T-cell (primary cell): ENCODE results near the gene ARSG. TPM values are rescaled to one million over a fixed set of nuclear protein-coding genes. Genes with fewer than 3 reads are reported as not detected.

ENCODE experiments used
- ATAC-seq, 4 experiments: fragments of 200-7000 bp in 3 of 4; fragments of 150-1000 bp in 1 of 4; cut with Tn5 transposase; replicated peaks in 1 of 4; 1 replicate in 3 of 4; 2 replicates in 1 of 4; pipeline ENCODE4 v1.10.0; 2021; ENCODE audit warnings: moderate library complexity in 3 of 4, mild to moderate bottlenecking in 2 of 4, moderate number of reproducible peaks in 1 of 4
- CTCF ChIA-PET, 2 donors: fragments of 300-600 bp; sonication (Branson Sonifier 250); formaldehyde crosslinking; loops; one replicate each; lab custom pipeline; 2022; ENCODE audit warnings: antibody characterized with exemption in 2 of 2; lab: Charles Lee
- POLR2A ChIA-PET, 2 donors: fragments of 300-600 bp; sonication (Branson Sonifier 250); formaldehyde crosslinking; loops; one replicate each; lab custom pipeline; 2022; ENCODE audit warnings: antibody characterized with exemption in 2 of 2; lab: Charles Lee
- DNase-seq, 35 experiments: peaks; one replicate each; pipeline versions ENCODE4 v3.0.0 to v3.0.0-alpha.2; 2013 to 2023
- H3K27ac ChIP-seq: one replicate; pipeline ENCODE4 v1.5.1; 2013; ENCODE audit warnings: low read length
- H3K27me3 ChIP-seq, 2 experiments: replicated peaks in 1 of 2; 1 replicate in 1 of 2; 2 replicates in 1 of 2; pipeline versions ENCODE4 v1.6.1 to v1.7.0; 2013; ENCODE audit warnings: low read length in 1 of 2, mixed read lengths in 1 of 2; ENCODE audit not compliant: control insufficient read depth in 2 of 2, insufficient read depth in 2 of 2; ENCODE audit errors: extremely low read depth in 1 of 2
- H3K36me3 ChIP-seq, 2 donors: 1 replicate in 1 of 2; 2 replicates in 1 of 2; pipeline versions ENCODE4 v1.6.1 to v1.7.0; 2013; ENCODE audit warnings: low read length in 1 of 2; ENCODE audit not compliant: control insufficient read depth in 2 of 2, insufficient read depth in 1 of 2; ENCODE audit errors: extremely low read depth in 1 of 2
- H3K4me1 ChIP-seq, 2 experiments: 1 replicate in 1 of 2; 2 replicates in 1 of 2; pipeline versions ENCODE4 v1.6.1 to v1.7.0; 2013; ENCODE audit warnings: low read length in 2 of 2, mixed read lengths in 1 of 2; ENCODE audit not compliant: insufficient read depth in 2 of 2, control insufficient read depth in 1 of 2; ENCODE audit errors: extremely low read depth in 1 of 2
- H3K4me3 ChIP-seq, 2 donors: 1 replicate in 1 of 2; 2 replicates in 1 of 2; pipeline versions ENCODE4 v1.5.1 to v1.7.0; 2013; ENCODE audit warnings: mild to moderate bottlenecking in 2 of 2, low read length in 1 of 2, moderate library complexity in 1 of 2; ENCODE audit not compliant: control insufficient read depth in 1 of 2; ENCODE audit errors: extremely low read depth in 1 of 2
- H3K9me3 ChIP-seq: 2 replicates; pipeline ENCODE4 v1.7.0; 2013
- H3K27ac Mint-ChIP-seq, 2 donors: one replicate each; pipeline ENCODE4 v1.8.0; 2020 to 2021; ENCODE audit warnings: mild to moderate bottlenecking in 2 of 2, mixed read lengths in 2 of 2
- H3K27me3 Mint-ChIP-seq, 2 donors: one replicate each; pipeline ENCODE4 v1.8.0; 2021 to 2022; ENCODE audit warnings: mixed read lengths in 2 of 2
- H3K36me3 Mint-ChIP-seq: one replicate; pipeline ENCODE4 v1.8.0; 2021; ENCODE audit warnings: mixed read lengths
- H3K4me1 Mint-ChIP-seq, 3 donors: one replicate each; pipeline ENCODE4 v1.8.0; 2020 to 2022; ENCODE audit warnings: mixed read lengths in 3 of 3, mild to moderate bottlenecking in 1 of 3
- H3K4me3 Mint-ChIP-seq, 3 donors: one replicate each; pipeline ENCODE4 v1.8.0; 2020 to 2022; ENCODE audit warnings: mild to moderate bottlenecking in 3 of 3, mixed read lengths in 3 of 3, moderate library complexity in 3 of 3
- H3K9me3 Mint-ChIP-seq, 3 donors: one replicate each; pipeline ENCODE4 v1.8.0; 2020 to 2022; ENCODE audit warnings: mixed read lengths in 3 of 3
- WGBS: methylation state at CpG from one replicate; pipeline ENCODE4 v1.1.5; 2013; ENCODE audit warnings: missing lambda C conversion rate; ENCODE audit not compliant: insufficient coverage; 5-methylcytosine and 5-hydroxymethylcytosine counted together
- total RNA-seq, 35 experiments: library from RNA in 6 of 35; stranded (reverse) in 6 of 35; fragments of 120-200 nt in 1 of 35; gene quantifications; one replicate each; pipeline versions ENCODE4 v1.2.1 to v1.2.4 and lab custom pipeline; 2013 to 2026

The ARSG gene
- total RNA-seq, 5 donors from 2014 or later (not counting 1 experiment from before 2014, with no cell fraction given): 14.5 to 22.9 (median 17.8) TPM

DNA sequence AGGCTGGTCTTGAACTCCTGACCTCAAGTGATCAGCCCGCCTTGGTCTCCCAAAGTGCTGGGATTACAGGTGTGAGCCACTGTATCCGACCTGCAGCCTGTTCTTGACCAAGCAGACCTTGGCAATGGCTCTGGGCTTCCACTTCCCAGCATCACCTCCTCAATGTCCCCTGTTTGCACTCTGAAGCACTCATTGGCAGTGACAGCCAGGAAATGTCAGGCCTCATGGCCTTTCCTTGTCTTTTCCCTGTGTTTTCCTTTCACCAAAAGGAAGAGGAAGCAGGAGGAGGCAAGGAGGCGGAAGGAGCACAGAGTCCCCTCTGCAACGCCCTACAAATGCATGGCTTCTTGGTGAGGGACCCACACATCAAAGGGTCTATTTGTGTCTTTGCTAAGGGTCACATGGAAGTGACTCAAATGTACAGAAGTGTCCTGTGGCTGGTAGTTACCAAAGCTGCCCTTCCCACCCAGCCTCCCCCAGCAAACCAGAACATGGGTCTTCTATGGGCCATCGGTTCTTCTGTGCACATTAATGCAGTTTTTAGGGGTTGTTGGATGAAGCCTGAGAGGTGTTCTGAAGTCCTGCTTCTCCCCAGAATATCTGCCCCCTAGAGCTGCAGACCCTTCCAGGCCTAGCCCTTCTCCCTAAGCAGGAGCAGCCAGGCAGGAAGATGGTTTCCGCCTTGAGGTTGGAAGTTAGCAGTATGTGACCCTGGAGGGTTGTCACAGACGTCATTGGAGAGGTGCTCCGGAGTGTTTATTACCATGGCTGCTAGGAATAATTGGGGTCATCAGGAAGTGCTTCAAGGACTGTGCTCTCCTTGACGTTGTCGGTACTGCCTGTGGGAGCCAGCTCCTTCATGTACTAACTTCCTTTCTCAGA, 105.2 kb downstream of the ARSG start:
- Histone ChIP-seq H3K27me3 (no peaks in the 10 kb centered on the region), H3K27ac (no peak overlapping the region), H3K4me3 (no peak overlapping the region), H3K9me3 (no peaks in the 10 kb centered on the region), H3K36me3 (no peaks in the 10 kb centered on the region), H3K4me1 (peaks cover 25 to 28% of the 10 kb centered on the region in 2 experiments)
- CTCF ChIA-PET: interaction anchor here in 1 of 2 donors (0.6 to 1.1 kb wide), 3 partner anchors 40 to 213 kb away, joined by 3 read pairs; no protein-coding TSS in a partner anchor
- Mint-ChIP-seq H3K27ac (peak overlapping the region in 1 of 2 donors; percentile 68), H3K4me1 (peaks cover 29 to 37% (median 30%) of the 10 kb centered on the region in 3 donors), H3K27me3 (no peaks in the 10 kb centered on the region), H3K9me3 (peaks cover 3 to 5% (median 3%) of the 10 kb centered on the region in 3 donors), H3K4me3 (no peak overlapping the region), H3K36me3 (peaks cover 9% of the 10 kb centered on the region)
- POLR2A ChIA-PET: interaction anchor here in 1 of 2 donors (0.7 kb wide), 1 partner anchor 11 kb away, joined by 3 read pairs; no protein-coding TSS in a partner anchor
- DNase-seq (peak in 6 of 35 experiments; percentile 7 to 22 (median 13)), ATAC-seq (peak in 1 of 4 experiments; percentile 24)
- WGBS: 94% methylated on average over 5 of the region's 10 CpGs

DNA sequence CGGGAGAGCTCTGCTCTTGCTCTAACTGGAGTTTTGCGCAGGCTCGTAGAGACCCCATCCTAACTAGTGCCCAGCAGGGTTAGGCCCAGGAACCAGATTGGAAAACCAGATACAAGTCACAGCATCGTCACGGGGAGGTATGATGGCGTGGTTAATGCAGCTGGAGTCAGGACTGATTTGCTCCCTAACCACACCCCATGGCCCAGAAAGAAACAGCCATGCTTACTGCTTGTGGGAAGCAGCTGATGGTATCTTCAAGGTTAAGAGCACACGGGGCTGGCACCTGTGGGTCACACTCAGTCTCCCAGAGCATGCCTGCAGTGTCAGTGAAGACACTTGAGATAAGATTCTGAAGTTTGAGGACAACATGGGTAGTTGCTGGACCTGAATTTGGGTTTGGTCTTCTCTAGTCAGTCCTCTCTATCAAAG, 105.8 kb downstream of the ARSG start:
- peak in 1 of 4 experiments; percentile 53 for ATAC-seq
- ChIA-PET POLR2A (no interaction called here), CTCF (interaction anchor here in 1 of 2 donors (0.6 to 1.1 kb wide), 3 partner anchors 39 to 213 kb away, joined by 3 read pairs; no protein-coding TSS in a partner anchor)
- H3K4me3 ChIP-seq: no peak overlapping the region
- no peaks in the 10 kb centered on the region for H3K9me3 ChIP-seq
- H3K4me3 Mint-ChIP-seq: no peak overlapping the region
- peaks cover 3 to 5% (median 3%) of the 10 kb centered on the region in 3 donors for H3K9me3 Mint-ChIP-seq
- peaks cover 25 to 28% of the 10 kb centered on the region in 2 experiments for H3K4me1 ChIP-seq
- no peak overlapping the region for H3K27ac ChIP-seq
- peak overlapping the region; percentile 65 to 68 for H3K27ac Mint-ChIP-seq
- peaks cover 29 to 37% (median 30%) of the 10 kb centered on the region in 3 donors for H3K4me1 Mint-ChIP-seq
- DNase-seq: peak in 3 of 35 experiments; percentile 11 to 28 (median 14)
- H3K36me3 Mint-ChIP-seq: peaks cover 12% of the 10 kb centered on the region
- no peaks in the 10 kb centered on the region for H3K36me3 ChIP-seq
- WGBS: 50% methylated on average over 1 of the region's 7 CpGs
- H3K27me3 Mint-ChIP-seq: no peaks in the 10 kb centered on the region
- no peaks in the 10 kb centered on the region for H3K27me3 ChIP-seq

DNA sequence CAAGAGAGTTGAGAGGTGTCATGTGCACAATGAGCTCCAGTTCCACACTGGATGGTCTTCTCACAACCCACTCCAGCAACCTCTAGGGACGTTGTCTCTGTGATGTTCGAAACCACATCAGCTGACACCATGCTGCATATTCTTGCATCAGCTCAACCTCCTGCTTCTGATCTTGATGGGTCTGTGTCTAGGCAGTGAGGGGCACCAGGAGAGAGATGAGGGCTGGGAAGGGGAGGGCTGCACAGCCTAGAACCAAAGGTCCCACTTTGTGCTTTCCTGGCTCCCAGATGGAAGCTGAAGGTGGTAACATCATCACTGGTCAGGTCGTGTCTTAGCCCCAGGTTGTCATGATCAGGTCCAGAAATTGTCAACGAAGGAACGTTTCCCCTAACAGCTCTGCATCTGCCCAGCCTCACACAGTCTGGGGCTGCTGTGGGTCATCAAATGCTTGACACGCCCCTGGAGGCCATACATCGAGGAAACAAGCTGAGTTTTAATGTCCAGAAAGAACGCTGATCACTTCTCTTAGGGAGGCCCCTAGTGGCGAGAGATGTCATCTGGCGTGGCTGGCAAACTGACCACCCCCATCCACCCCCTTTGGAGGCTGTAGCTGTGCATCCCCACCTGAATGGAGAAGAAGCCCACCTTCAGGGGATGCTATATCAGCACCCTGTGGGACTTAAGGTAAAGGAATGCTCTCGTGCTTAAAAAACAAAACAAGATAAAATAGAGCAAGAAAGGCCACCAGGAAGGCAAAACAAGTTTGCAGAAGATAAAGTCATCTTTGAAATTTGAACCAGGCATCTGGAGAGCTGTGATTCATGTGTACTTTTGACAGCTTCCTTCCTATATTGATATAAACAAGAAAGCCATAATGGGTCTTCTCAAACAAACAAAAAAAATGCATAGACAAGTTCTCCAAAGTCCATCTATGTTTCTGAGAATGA, 107.7 kb downstream of the ARSG start:
- Mint-ChIP-seq H3K4me1 (peaks cover 29 to 37% (median 30%) of the 10 kb centered on the region in 3 donors), H3K27me3 (no peaks in the 10 kb centered on the region), H3K4me3 (no peak overlapping the region), H3K9me3 (peaks cover 3 to 5% (median 3%) of the 10 kb centered on the region in 3 donors), H3K36me3 (peaks cover 19% of the 10 kb centered on the region), H3K27ac (peak overlapping the region; percentile 52 to 66)
- no peaks in the 10 kb centered on the region for H3K9me3 ChIP-seq
- no peaks in the 10 kb centered on the region for H3K36me3 ChIP-seq
- WGBS: 18% methylated on average over 5 of the region's 11 CpGs
- ATAC-seq: peak in 3 of 4 experiments; percentile 35 to 64 (median 39)
- peaks cover 25 to 28% of the 10 kb centered on the region in 2 experiments for H3K4me1 ChIP-seq
- no peaks in the 10 kb centered on the region for H3K27me3 ChIP-seq
- peak in 5 of 35 experiments; percentile 10 to 37 (median 27) for DNase-seq
- POLR2A ChIA-PET: interaction anchor here (0.5 to 0.6 kb wide), 3 partner anchors 33 to 72 kb away, joined by 3 to 4 read pairs (median 4); no protein-coding TSS in a partner anchor
- no peak overlapping the region for H3K4me3 ChIP-seq
- H3K27ac ChIP-seq: no peak overlapping the region
- CTCF ChIA-PET: interaction anchor here (0.5 to 1.2 kb wide), 4 partner anchors 33 to 420 kb away, joined by 3 to 5 read pairs (median 3); no protein-coding TSS in a partner anchor

- ATAC-seq (peak; percentile 35 to 71 (median 62)), DNase-seq (peak in 3 of 35 experiments; percentile 12 to 15 (median 12))
- WGBS: 38% methylated on average over 5 of the region's 19 CpGs
- Histone ChIP-seq H3K27me3 (no peaks in the 10 kb centered on the region), H3K4me1 (peaks cover 25 to 28% of the 10 kb centered on the region in 2 experiments), H3K4me3 (no peak overlapping the region), H3K9me3 (no peaks in the 10 kb centered on the region), H3K36me3 (no peaks in the 10 kb centered on the region), H3K27ac (no peak overlapping the region)
- POLR2A ChIA-PET: no interaction called here
- H3K4me3 Mint-ChIP-seq: peak overlapping the region in 1 of 3 donors; percentile 17
- CTCF ChIA-PET: interaction anchor here in 1 of 2 donors (0.5 kb wide), 1 partner anchor 421 kb away, joined by 5 read pairs; no protein-coding TSS in a partner anchor
- peaks cover 23% of the 10 kb centered on the region for H3K36me3 Mint-ChIP-seq
- peak overlapping the region; percentile 39 to 66 for H3K27ac Mint-ChIP-seq
- H3K9me3 Mint-ChIP-seq: peaks cover under 1 to 10% (median 2%) of the 10 kb centered on the region in 3 donors
- peaks cover 29 to 37% (median 30%) of the 10 kb centered on the region in 3 donors for H3K4me1 Mint-ChIP-seq
- no peaks in the 10 kb centered on the region for H3K27me3 Mint-ChIP-seq
Observed at GRCh38 chr17:68399638-68400403, 108.5 kb downstream of the ARSG start.

GRCh38 chr17:68400404-68400735, 109.1 kb downstream of the ARSG start:
- peaks cover 25 to 28% of the 10 kb centered on the region in 2 experiments for H3K4me1 ChIP-seq
- peaks cover 24% of the 10 kb centered on the region for H3K36me3 Mint-ChIP-seq
- H3K9me3 Mint-ChIP-seq: peaks cover 0 to 14% (median 2%) of the 10 kb centered on the region in 3 donors
- peaks cover 29 to 37% (median 30%) of the 10 kb centered on the region in 3 donors for H3K4me1 Mint-ChIP-seq
- no peak overlapping the region for H3K4me3 ChIP-seq
- peak overlapping the region; percentile 39 to 66 for H3K27ac Mint-ChIP-seq
- H3K36me3 ChIP-seq: no peaks in the 10 kb centered on the region
- ATAC-seq (no peak), DNase-seq (no peak)
- H3K4me3 Mint-ChIP-seq: peak overlapping the region in 1 of 3 donors; percentile 17
- POLR2A ChIA-PET: no interaction called here
- no peak overlapping the region for H3K27ac ChIP-seq
- no peaks in the 10 kb centered on the region for H3K9me3 ChIP-seq
- WGBS: no CpG with 5 or more reads among the region's 4 CpGs
- no peaks in the 10 kb centered on the region for H3K27me3 ChIP-seq
- CTCF ChIA-PET: interaction anchor here in 1 of 2 donors (0.6 kb wide), 1 partner anchor 100 kb away, joined by 7 read pairs; no protein-coding TSS in a partner anchor
- no peaks in the 10 kb centered on the region for H3K27me3 Mint-ChIP-seq
